Chondrocyte (in vitro differentiated cells): ENCODE measurements around the gene COL24A1. TPM values are rescaled to one million over a fixed set of nuclear protein-coding genes. Genes with fewer than 3 reads are reported as not detected.
A peak's percentile ranks its signal among the peaks of the same experiment; 100 is the strongest.
"Not testable (repeated sequence)": the region's sequence is repeated elsewhere in the genome, so short reads cannot be mapped to it uniquely, and the experiment has no call there.

Experiments
- DNase-seq: peaks from one replicate; pipeline ENCODE4 v3.0.0; 2021; ENCODE audit warnings: mixed read lengths, low spot score
- H3K27ac Mint-ChIP-seq: one replicate; pipeline ENCODE4 v1.8.0; 2021; ENCODE audit warnings: mild to moderate bottlenecking, moderate library complexity, mixed read lengths; ENCODE audit not compliant: unreplicated experiment
- H3K27me3 Mint-ChIP-seq: 2 replicates; pipeline ENCODE4 v1.8.0; 2021; ENCODE audit warnings: low read depth, mixed read lengths
- H3K36me3 Mint-ChIP-seq: 2 replicates; pipeline ENCODE4 v1.8.0; 2021; ENCODE audit warnings: low read depth, mixed read lengths
- H3K4me1 Mint-ChIP-seq: 2 replicates; pipeline ENCODE4 v1.8.0; 2021; ENCODE audit warnings: low read depth, mild to moderate bottlenecking, mixed read lengths
- H3K4me3 Mint-ChIP-seq: one replicate; pipeline ENCODE4 v1.8.0; 2021; ENCODE audit warnings: mild to moderate bottlenecking, moderate library complexity, mixed read lengths; ENCODE audit not compliant: unreplicated experiment
- H3K9me3 Mint-ChIP-seq: 2 replicates; pipeline ENCODE4 v1.8.0; 2021; ENCODE audit warnings: low read depth, mixed read lengths
- CTCF ChIP-seq: fragments of 200-600 bp; sonication (generic); IDR thresholded peaks from 2 replicates; pipeline ENCODE4 v1.5.0; 2021; ENCODE audit warnings: antibody characterized with exemption, mild to moderate bottlenecking, moderate library complexity
- total RNA-seq: library from RNA; stranded (reverse); gene quantifications from 3 replicates; pipeline ENCODE4 v1.2.1, GENCODE V29; 2021

The COL24A1 gene
- total RNA-seq, 1 donor from 2014 or later = 0.30 TPM

- Mint-ChIP-seq H3K4me1 (no peaks in the 10 kb centered on the region), H3K9me3 (no peaks in the 10 kb centered on the region), H3K27ac (no peak overlapping the region), H3K4me3 (no peak overlapping the region), H3K36me3 (no peaks in the 10 kb centered on the region), H3K27me3 (peaks cover 4% of the 10 kb centered on the region)
- DNase-seq = peak; percentile 49
- no peak for TF ChIP-seq CTCF
Observed at GRCh38 chr1:86085741-86086409, 70.7 kb downstream of the COL24A1 start.

GRCh38 chr1:86084998-86085397, 71.6 kb downstream of the COL24A1 start:
- no peak for TF ChIP-seq CTCF
- no peak for DNase-seq
- Mint-ChIP-seq H3K27me3 (peaks cover 4% of the 10 kb centered on the region), H3K9me3 (no peaks in the 10 kb centered on the region), H3K36me3 (no peaks in the 10 kb centered on the region), H3K4me3 (no peak overlapping the region), H3K4me1 (no peaks in the 10 kb centered on the region), H3K27ac (no peak overlapping the region)

- Mint-ChIP-seq H3K27me3 (peaks cover 10% of the 10 kb centered on the region), H3K9me3 (peaks cover 10% of the 10 kb centered on the region), H3K4me1 (no peaks in the 10 kb centered on the region)
Observed at GRCh38 chr1:86082183-86082582, 74.4 kb downstream of the COL24A1 start.

GRCh38 chr1:86072474-86072873, 84.1 kb downstream of the COL24A1 start:
- DNase-seq, H3K9me3 Mint-ChIP-seq, H3K4me3 Mint-ChIP-seq, H3K36me3 Mint-ChIP-seq, H3K27ac Mint-ChIP-seq: not testable (repeated sequence)
- Mint-ChIP-seq H3K4me1 (peaks cover 29% of the 10 kb centered on the region), H3K27me3 (peaks cover 26% of the 10 kb centered on the region)

More at GRCh38 chr1:86082183-86082582, 74.4 kb downstream of the COL24A1 start:
- no peak overlapping the region for H3K27ac Mint-ChIP-seq
- peak; percentile 48 for TF ChIP-seq CTCF
- DNase-seq = no peak
- no peak overlapping the region for H3K4me3 Mint-ChIP-seq
- peaks cover 3% of the 10 kb centered on the region for H3K36me3 Mint-ChIP-seq

GRCh38 chr1:86071870-86072269, 84.7 kb downstream of the COL24A1 start:
- not testable (repeated sequence) for DNase-seq, H3K27ac Mint-ChIP-seq, H3K36me3 Mint-ChIP-seq, H3K4me3 Mint-ChIP-seq, H3K9me3 Mint-ChIP-seq
- Mint-ChIP-seq H3K27me3 (peaks cover 25% of the 10 kb centered on the region), H3K4me1 (peaks cover 35% of the 10 kb centered on the region)

- TF ChIP-seq CTCF = no peak
- DNase-seq = no peak
- Mint-ChIP-seq H3K9me3 (no peaks in the 10 kb centered on the region), H3K4me1 (peaks cover 39% of the 10 kb centered on the region), H3K27me3 (peaks cover 17% of the 10 kb centered on the region), H3K27ac (no peak overlapping the region), H3K36me3 (peaks cover 1% of the 10 kb centered on the region), H3K4me3 (no peak overlapping the region)
Observed at GRCh38 chr1:86069757-86070145, 86.8 kb downstream of the COL24A1 start.
